OCI-LY3 (cell line): ENCODE measurements around the gene LIG1.
"Not testable (repeated sequence)": the region's sequence is repeated elsewhere in the genome, so short reads cannot be mapped to it uniquely, and the experiment has no call there.

Experiments used
- CTCF ChIP-seq: fragments of 200-600, 300-600 bp; sonication (generic); IDR thresholded peaks from 2 replicates; pipeline ENCODE4 v1.5.1; 2014; ENCODE audit warnings: antibody characterized with exemption, low read length, low read depth
- EZH2phosphoT487 ChIP-seq: fragments of 200-600 bp; shearing (Covaris generic); IDR thresholded peaks from 2 replicates; pipeline ENCODE4 v1.6.1; 2018; ENCODE audit warnings: antibody characterized with exemption, mixed run types, low read depth

- TF ChIP-seq CTCF, EZH2phosphoT487: not testable (repeated sequence)
These were observed 81.2 kb downstream of the LIG1 start for GRCh38 chr19:48088991-48089390.
